Astrocyte of the cerebellum (primary cell): ENCODE measurements around the gene CLMN.

ENCODE experiments used
- DNase-seq: peaks from one replicate; pipeline ENCODE4 v3.0.0-alpha.2; 2011; ENCODE audit warnings: low read depth
- H3K4me3 ChIP-seq: 2 replicates; pipeline ENCODE4 v1.5.1; 2011; ENCODE audit warnings: mild to moderate bottlenecking, low read depth, low read length, moderate library complexity
- in situ Hi-C: cut with HindIII; loops from 2 replicates; pipeline ENCODE4 v1.10.0; 2017; ENCODE audit warnings: low sequenced_read_pairs
- TF ChIP-seq, protein P1 (sequence below): IDR thresholded peaks from 2 replicates; pipeline ENCODE4 v1.5.1; 2012; ENCODE audit warnings: low read length, low read depth, moderate library complexity, mild to moderate bottlenecking; ENCODE audit errors: missing control alignments

Gene CLMN

DNA sequence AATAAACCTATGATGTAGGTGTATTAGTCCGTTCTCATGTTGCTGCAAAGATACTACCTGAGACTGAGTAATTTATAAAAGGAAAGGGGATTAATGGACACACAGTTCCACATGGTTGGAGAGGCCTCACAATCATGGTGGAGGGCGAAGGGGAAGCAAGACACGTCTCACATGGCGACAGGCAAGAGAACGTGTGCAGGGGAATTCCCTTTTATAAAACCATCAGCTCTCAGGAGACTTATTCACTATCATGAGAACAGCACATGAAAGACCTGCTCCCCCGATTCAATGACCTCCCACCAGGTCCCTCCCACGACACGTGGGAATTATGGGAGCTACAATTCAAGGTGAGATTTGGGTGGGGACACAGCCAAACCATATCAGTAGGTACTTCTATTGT lies 103.7 kb downstream of the CLMN start:
- TF ChIP-seq, protein P1, sequence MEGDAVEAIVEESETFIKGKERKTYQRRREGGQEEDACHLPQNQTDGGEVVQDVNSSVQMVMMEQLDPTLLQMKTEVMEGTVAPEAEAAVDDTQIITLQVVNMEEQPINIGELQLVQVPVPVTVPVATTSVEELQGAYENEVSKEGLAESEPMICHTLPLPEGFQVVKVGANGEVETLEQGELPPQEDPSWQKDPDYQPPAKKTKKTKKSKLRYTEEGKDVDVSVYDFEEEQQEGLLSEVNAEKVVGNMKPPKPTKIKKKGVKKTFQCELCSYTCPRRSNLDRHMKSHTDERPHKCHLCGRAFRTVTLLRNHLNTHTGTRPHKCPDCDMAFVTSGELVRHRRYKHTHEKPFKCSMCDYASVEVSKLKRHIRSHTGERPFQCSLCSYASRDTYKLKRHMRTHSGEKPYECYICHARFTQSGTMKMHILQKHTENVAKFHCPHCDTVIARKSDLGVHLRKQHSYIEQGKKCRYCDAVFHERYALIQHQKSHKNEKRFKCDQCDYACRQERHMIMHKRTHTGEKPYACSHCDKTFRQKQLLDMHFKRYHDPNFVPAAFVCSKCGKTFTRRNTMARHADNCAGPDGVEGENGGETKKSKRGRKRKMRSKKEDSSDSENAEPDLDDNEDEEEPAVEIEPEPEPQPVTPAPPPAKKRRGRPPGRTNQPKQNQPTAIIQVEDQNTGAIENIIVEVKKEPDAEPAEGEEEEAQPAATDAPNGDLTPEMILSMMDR: no peak
- in situ Hi-C loops: no loop called here
- no peak for DNase-seq
- H3K4me3 ChIP-seq: no peak overlapping the region

DNA sequence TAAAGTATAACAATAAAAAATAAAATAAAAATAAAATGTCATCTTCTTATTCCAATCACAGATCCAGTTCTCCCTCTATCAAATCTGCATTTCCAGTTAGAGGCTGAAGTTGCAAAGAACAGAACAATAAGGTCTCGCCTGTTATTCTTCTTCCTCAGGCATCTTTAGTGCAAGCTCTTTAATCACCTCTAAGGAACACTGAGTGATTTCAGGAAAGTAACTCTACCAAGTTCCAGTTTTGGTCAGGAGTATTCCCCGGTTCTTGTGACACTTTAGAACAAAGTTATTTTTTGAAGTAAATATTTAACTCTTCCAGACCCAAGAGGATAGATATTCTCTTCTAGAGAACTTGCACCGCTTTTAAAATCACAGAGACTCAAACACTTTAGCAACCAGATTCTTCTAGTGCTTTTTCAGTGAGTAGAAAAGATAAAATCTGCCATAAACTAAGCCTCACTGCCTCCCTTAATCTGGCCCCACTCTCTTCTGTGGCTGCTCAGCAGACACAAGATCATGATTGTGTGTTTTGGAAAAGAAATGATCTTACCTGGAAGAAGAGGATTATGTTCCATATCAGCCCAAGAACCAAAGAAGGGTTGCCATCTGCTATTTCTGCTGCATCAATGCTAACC lies 104.5 kb downstream of the CLMN start:
- TF ChIP-seq, protein P1: no peak
- in situ Hi-C loops: no loop called here
- H3K4me3 ChIP-seq: no peak overlapping the region
- no peak for DNase-seq

DNA sequence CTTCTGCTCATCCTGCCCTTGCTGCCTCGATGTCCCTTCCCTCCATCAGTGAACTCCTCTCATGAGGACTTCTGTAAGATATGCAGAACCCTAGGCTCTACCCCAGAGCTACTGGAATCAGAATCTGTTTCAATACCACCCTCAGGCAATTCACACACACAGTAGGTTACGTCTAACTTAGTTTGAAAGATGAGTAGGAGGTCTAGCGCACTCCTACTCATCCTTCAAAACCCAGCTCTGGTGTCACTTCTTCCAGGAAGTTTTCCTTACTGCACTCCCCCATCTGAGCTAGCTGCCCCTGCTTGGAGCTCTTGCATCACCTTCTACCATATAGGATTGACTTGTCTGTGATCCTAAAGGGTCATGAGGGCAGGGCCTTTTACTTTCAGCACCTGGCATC lies 105.9 kb downstream of the CLMN start:
- H3K4me3 ChIP-seq: no peak overlapping the region
- in situ Hi-C loops: no loop called here
- TF ChIP-seq, protein P1: no peak
- DNase-seq: no peak

DNA sequence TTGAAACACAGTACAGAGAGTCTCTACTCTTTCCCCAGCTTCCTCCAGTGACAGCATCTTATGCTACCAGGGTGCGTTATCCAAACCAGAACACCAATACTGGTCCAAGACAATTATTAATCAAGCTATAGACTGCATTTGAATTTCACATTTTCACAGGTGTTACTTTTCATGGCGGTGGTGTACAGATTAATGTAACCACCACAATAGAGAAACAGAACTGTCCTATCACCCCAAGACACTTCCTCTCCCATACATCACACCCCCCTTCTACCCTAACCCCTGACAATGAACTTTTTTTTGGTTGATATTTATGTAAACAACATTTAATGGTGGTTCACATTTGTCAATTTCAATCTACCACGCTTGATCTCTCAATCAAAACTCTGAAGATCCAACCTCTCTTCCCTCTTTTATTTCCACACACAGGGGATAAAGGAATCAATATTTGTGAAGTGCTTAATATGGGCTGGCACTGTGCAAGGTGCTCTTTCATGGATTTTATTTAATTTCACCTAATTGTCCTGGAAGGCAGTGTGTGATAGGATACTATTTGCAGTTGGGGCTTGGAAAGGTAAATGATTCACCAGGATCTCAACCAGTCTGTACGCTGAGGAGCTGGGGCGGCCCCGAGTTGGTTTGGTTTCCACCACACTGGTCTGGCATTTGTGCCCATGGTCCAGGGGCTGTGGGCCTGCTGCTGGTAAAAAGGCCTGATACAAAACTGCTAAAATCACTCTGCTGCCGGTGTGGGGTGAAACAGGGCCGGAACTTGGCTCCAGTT lies 107.8 kb downstream of the CLMN start:
- in situ Hi-C loops: no loop called here
- H3K4me3 ChIP-seq: no peak overlapping the region
- TF ChIP-seq, protein P1: no peak
- DNase-seq: no peak

DNA sequence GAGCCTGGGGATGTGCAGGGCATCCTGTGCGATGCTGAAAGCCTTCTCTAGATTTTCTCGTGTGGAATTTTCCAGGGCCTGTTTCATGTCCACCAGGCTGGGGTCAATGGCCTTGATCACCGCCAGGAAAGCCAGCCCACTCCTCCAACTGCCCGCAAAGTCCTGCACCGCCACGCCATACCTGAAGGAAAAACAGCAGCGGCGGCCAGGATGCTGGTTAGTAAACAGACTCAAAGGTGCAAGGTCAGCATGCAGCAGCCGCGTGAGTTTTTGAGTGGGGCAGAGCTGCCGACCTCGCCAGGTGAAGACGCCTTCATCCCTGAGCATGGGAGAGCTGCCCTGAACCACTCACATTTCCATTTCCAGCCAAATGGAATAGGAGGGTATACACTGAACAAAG lies 109.0 kb downstream of the CLMN start:
- in situ Hi-C loops: no loop called here
- TF ChIP-seq, protein P1: no peak
- H3K4me3 ChIP-seq: no peak overlapping the region
- DNase-seq: no peak

DNA sequence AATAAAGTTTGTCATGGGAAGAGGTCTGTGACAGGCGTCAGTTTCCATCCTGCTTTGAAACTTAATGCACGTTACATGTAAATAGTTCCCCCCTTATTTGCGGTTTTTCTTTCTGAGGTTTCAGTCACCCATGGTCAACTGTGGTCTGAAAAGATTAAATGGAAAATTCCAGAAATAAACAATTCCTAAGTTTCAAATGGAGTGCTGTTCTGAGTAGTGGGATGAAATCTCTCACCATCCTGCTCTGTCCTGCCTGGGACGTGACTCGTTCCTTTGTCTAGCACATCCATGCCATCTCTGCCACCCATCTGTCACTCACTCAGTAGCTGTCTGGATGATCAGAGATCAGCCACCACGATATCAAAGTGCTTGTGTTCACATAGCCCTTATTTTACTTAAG lies 111.1 kb downstream of the CLMN start:
- in situ Hi-C loops: no loop called here
- DNase-seq: no peak
- no peak overlapping the region for H3K4me3 ChIP-seq
- TF ChIP-seq, protein P1: no peak
